ENCODE data around the gene ENO4.

DNA sequence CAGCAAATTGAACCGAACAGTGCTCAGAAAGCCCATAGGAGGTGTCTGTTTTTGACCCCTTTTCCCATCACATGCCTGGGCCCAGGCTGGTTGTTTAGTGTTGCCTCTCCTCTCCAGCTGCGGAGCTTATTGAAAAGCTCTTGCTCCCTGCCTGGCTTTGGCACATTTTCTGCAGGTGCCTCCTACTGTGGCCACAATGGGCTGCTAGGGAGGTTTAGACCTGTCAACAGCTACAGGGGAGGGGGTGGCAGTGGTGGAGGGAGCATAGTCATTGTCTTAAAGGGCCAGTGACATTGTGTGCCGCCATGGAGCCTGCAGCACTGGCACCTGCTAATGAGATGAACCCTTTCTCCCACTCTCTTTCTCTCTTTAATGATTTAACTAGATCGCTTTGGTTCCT lies 13.2 kb upstream of the ENO4 start:
- TF ChIP-seq, protein P1, sequence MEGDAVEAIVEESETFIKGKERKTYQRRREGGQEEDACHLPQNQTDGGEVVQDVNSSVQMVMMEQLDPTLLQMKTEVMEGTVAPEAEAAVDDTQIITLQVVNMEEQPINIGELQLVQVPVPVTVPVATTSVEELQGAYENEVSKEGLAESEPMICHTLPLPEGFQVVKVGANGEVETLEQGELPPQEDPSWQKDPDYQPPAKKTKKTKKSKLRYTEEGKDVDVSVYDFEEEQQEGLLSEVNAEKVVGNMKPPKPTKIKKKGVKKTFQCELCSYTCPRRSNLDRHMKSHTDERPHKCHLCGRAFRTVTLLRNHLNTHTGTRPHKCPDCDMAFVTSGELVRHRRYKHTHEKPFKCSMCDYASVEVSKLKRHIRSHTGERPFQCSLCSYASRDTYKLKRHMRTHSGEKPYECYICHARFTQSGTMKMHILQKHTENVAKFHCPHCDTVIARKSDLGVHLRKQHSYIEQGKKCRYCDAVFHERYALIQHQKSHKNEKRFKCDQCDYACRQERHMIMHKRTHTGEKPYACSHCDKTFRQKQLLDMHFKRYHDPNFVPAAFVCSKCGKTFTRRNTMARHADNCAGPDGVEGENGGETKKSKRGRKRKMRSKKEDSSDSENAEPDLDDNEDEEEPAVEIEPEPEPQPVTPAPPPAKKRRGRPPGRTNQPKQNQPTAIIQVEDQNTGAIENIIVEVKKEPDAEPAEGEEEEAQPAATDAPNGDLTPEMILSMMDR (IDR thresholded peaks at IDR 0.05) = no peak
- no peak for TF ChIP-seq POLR2A (IDR thresholded peaks at IDR 0.05)
